ENCODE results near the gene TMEM239.
"Not testable (repeated sequence)": the region's sequence is repeated elsewhere in the genome, so short reads cannot be mapped to it uniquely, and the experiment has no call there.

DNA sequence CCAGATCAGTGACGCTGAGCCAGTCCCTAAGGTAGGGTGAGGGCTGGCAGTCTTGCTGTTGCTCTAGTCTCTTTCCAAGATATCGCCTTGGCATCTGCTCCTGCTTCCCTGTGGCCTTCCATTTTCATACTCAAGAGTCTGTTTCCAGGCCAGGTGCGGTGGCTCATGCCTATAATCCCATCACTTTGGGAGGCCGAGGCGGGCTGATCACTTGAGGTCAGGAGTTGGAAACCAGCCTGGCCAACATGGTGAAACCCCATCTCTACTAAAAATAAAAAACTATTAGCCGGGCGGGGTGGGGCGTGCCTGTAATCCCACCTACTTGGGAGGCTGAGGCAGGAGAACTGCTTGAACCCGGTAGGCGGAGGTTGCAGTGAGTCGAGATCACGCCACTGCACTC lies 46.1 kb upstream of the TMEM239 start:
- TF ChIP-seq SP1 (IDR thresholded peaks at IDR 0.05); BHLHE40 (IDR thresholded peaks at IDR 0.05; ENCODE audit: borderline replicate concordance); NFRKB (IDR thresholded peaks at IDR 0.05); ARNT (IDR thresholded peaks at IDR 0.05): not testable (repeated sequence)

Measured in HEK293T (cell line).